Urothelium cell line (cell line): ENCODE results near the gene TNIP1.

ENCODE experiments used
- DNase-seq: peaks from one replicate; pipeline ENCODE4 v3.0.0; 2011; ENCODE audit warnings: low spot score, mixed read lengths
- FAIRE-seq: peaks from 2 replicates; lab custom pipeline; 2011; peaks lifted over from hg19 to GRCh38; lab: Jason Lieb, UNC

TNIP1 gene

GRCh38 chr5:151026088-151026487, 54.7 kb downstream of the TNIP1 start:
- FAIRE-seq (no peak), DNase-seq (no peak)

GRCh38 chr5:151025250-151025606, 55.6 kb downstream of the TNIP1 start:
- DNase-seq (no peak), FAIRE-seq (no peak)

- DNase-seq (no peak), FAIRE-seq (no peak)
Measured at GRCh38 chr5:151024440-151025249, 56.2 kb downstream of the TNIP1 start.

GRCh38 chr5:151023651-151024050, 57.2 kb downstream of the TNIP1 start:
- FAIRE-seq, result no peak
- peak; percentile 25 for DNase-seq

- FAIRE-seq (no peak), DNase-seq (no peak)
Measured at GRCh38 chr5:151023047-151023615, 57.7 kb downstream of the TNIP1 start.

GRCh38 chr5:151022511-151023018, 58.3 kb downstream of the TNIP1 start:
- FAIRE-seq (no peak), DNase-seq (no peak)

GRCh38 chr5:151021746-151022145, 59.1 kb downstream of the TNIP1 start:
- FAIRE-seq, result no peak

GRCh38 chr5:151020304-151021110, 60.3 kb downstream of the TNIP1 start, which contains the start of gene GPX3:
TSS of gene GPX3 (plus strand) at chr5:151020591. CDS start at chr5:151020655, 64 bp downstream.
- FAIRE-seq (no peak), DNase-seq (peak; percentile 81)

More at GRCh38 chr5:151021746-151022145, 59.1 kb downstream of the TNIP1 start:
- no peak for DNase-seq

GRCh38 chr5:151019331-151019730, 61.5 kb downstream of the TNIP1 start:
- FAIRE-seq, result no peak
- DNase-seq, result no peak

GRCh38 chr5:151018846-151019245, 62.0 kb downstream of the TNIP1 start:
- no peak for FAIRE-seq

GRCh38 chr5:151017897-151018296, 62.9 kb downstream of the TNIP1 start:
- FAIRE-seq (no peak), DNase-seq (no peak)

More at GRCh38 chr5:151018846-151019245, 62.0 kb downstream of the TNIP1 start:
- no peak for DNase-seq

GRCh38 chr5:151016700-151017099, 64.1 kb downstream of the TNIP1 start:
- FAIRE-seq (no peak), DNase-seq (no peak)

- no peak for DNase-seq
- FAIRE-seq, result no peak
Measured at GRCh38 chr5:151015974-151016587, 64.8 kb downstream of the TNIP1 start.

- DNase-seq (no peak), FAIRE-seq (no peak)
Measured at GRCh38 chr5:151014680-151015343, 66.0 kb downstream of the TNIP1 start.

- DNase-seq (no peak), FAIRE-seq (no peak)
Measured at GRCh38 chr5:151012862-151013261, 68.0 kb downstream of the TNIP1 start.

GRCh38 chr5:151008906-151009305, 71.9 kb downstream of the TNIP1 start:
- FAIRE-seq (no peak), DNase-seq (no peak)

GRCh38 chr5:151008210-151008491, 72.7 kb downstream of the TNIP1 start:
- DNase-seq, result no peak
- FAIRE-seq, result no peak

GRCh38 chr5:151007430-151008209, 73.2 kb downstream of the TNIP1 start:
- no peak for DNase-seq
- FAIRE-seq, result no peak

- FAIRE-seq (no peak), DNase-seq (no peak)
Measured at GRCh38 chr5:151006704-151007334, 74.0 kb downstream of the TNIP1 start.
